Measurements from ENCODE around the gene E2F3.

E2F3 gene

GRCh38 chr6:20538131-20538662, 136.5 kb downstream of the E2F3 start:
- peak; percentile 43 for DNase-seq

- peak; percentile 76 for DNase-seq
Observed at GRCh38 chr6:20538907-20539306, 137.2 kb downstream of the E2F3 start.

- no peak for DNase-seq
Observed at GRCh38 chr6:20539387-20539786, 137.7 kb downstream of the E2F3 start.

- DNase-seq: no peak
Observed at GRCh38 chr6:20540683-20541082, 139.0 kb downstream of the E2F3 start.

- no peak for DNase-seq
Observed at GRCh38 chr6:20541382-20541781, 139.7 kb downstream of the E2F3 start.

GRCh38 chr6:20542927-20543602, 141.4 kb downstream of the E2F3 start:
- DNase-seq: no peak

Data from hematopoietic multipotent progenitor cell treated with erythropoietin and hydrocortisone succinate and interleukin-3 and kit ligand, for 6 days (in vitro differentiated cells).